GM12878 (cell line): ENCODE results near the gene NLRP6. TPM values are rescaled to one million over a fixed set of nuclear protein-coding genes. Genes with fewer than 3 reads are reported as not detected.

Source experiments
- ATAC-seq: fragments of 200-7000 bp; cut with Tn5 transposase; 3 replicates; pipeline ENCODE4 v1.9.1; 2020; ENCODE audit warnings: mild to moderate bottlenecking, moderate library complexity
- BruUV-seq: library from RNA; stranded (reverse); fragments of 400-500 nt; replicated peaks from 2 replicates; lab custom pipeline; 2021; lab: Mats Ljungman, UMichigan
- CTCF ChIA-PET: fragments of 300-600 bp; sonication (Branson Sonifier 250); formaldehyde crosslinking; extraction: SDS; loops from one replicate; lab custom pipeline; 2021; ENCODE audit warnings: inconsistent platforms; lab: Yijun Ruan, JAX
- POLR2A ChIA-PET: fragments of 350-600 bp; formaldehyde crosslinking; extraction: SDS; loops from one replicate; lab custom pipeline; 2021; ENCODE audit warnings: inconsistent platforms; lab: Charles Lee
- RAD21 ChIA-PET: fragments of 300-600 bp; sonication (Branson Sonifier 250); formaldehyde crosslinking; loops from one replicate; lab custom pipeline; 2023; ENCODE audit warnings: antibody characterized with exemption; ENCODE audit not compliant: unreplicated experiment; lab: Charles Lee
- SMC1A ChIA-PET: fragments of 300-600 bp; sonication (Branson Sonifier 250); formaldehyde crosslinking; loops from one replicate; lab custom pipeline; 2023; ENCODE audit not compliant: unreplicated experiment, uncharacterized antibody; lab: Charles Lee
- DNase-seq: peaks from one replicate; pipeline ENCODE4 v3.0.0-alpha.2; 2011; ENCODE audit warnings: low read depth, low spot score
- FAIRE-seq: peaks from 3 replicates; lab custom pipeline; 2011; peaks lifted over from hg19 to GRCh38; lab: Jason Lieb, UNC
- H2AFZ ChIP-seq: 2 replicates; pipeline ENCODE4 v1.6.0; 2011; ENCODE audit warnings: low read depth, low read length, control low read depth; ENCODE audit not compliant: control insufficient read depth
- H3K27ac ChIP-seq: 2 replicates; pipeline ENCODE4 v1.5.1; 2011; ENCODE audit warnings: control low read depth; ENCODE audit not compliant: control insufficient read depth, insufficient read depth
- H3K27me3 ChIP-seq, 2 experiments: replicated peaks in 1 of 2; 2 replicates each; pipeline versions ENCODE4 v1.6.0 to v1.6.1; 2011; ENCODE audit warnings: low read length in 1 of 2; ENCODE audit not compliant: control insufficient read depth in 2 of 2, insufficient read depth in 2 of 2
- H3K36me3 ChIP-seq, 2 experiments: 2 replicates each; pipeline ENCODE4 v1.5.1; 2011; ENCODE audit warnings: low read length in 1 of 2; ENCODE audit not compliant: control insufficient read depth in 2 of 2, insufficient read depth in 2 of 2
- H3K4me1 ChIP-seq: 2 replicates; pipeline ENCODE4 v1.6.1; 2011; ENCODE audit warnings: mild to moderate bottlenecking, low read length, moderate library complexity, mixed read lengths; ENCODE audit not compliant: control insufficient read depth, insufficient read depth
- H3K4me2 ChIP-seq: 2 replicates; pipeline ENCODE4 v1.6.0; 2011; ENCODE audit warnings: control low read depth; ENCODE audit not compliant: control insufficient read depth, insufficient read depth
- H3K4me3 ChIP-seq: fragments of 200-600 bp; sonication (generic); 2 replicates; pipeline ENCODE4 v1.5.1; 2016
- H3K79me2 ChIP-seq: 2 replicates; pipeline ENCODE4 v1.6.0; 2011; ENCODE audit warnings: low read length; ENCODE audit not compliant: control insufficient read depth, insufficient read depth
- H3K9ac ChIP-seq: 2 replicates; pipeline ENCODE4 v1.8.0; 2011; ENCODE audit warnings: low read length, control low read depth, mixed read lengths; ENCODE audit not compliant: control insufficient read depth, insufficient read depth
- H3K9me3 ChIP-seq: replicated peaks from 3 replicates; pipeline ENCODE4 v1.5.1; 2011; ENCODE audit warnings: mild to moderate bottlenecking, low read length; ENCODE audit not compliant: control insufficient read depth, insufficient read depth
- H4K20me1 ChIP-seq: 2 replicates; pipeline ENCODE4 v1.6.0; 2011; ENCODE audit not compliant: control insufficient read depth, insufficient read depth
- BHLHE40 ChIP-seq, 2 experiments: fragments of 450-650 bp in 1 of 2; IDR thresholded peaks; 2 replicates each; pipeline ENCODE4 v1.6.1; 2011 to 2017; ENCODE audit warnings: low read depth in 2 of 2, borderline replicate concordance in 1 of 2, improper control_type of control experiment in 1 of 2, low read length in 1 of 2, mild to moderate bottlenecking in 1 of 2
- CBFB ChIP-seq: IDR thresholded peaks from 2 replicates; pipeline ENCODE4 v1.6.1; 2016; ENCODE audit warnings: antibody characterized with exemption, low read depth
- CREM ChIP-seq: IDR thresholded peaks from 2 replicates; pipeline ENCODE4 v1.6.1; 2014; ENCODE audit warnings: antibody characterized with exemption, low read depth
- FOXM1 ChIP-seq: IDR thresholded peaks from 2 replicates; pipeline ENCODE4 v1.6.1; 2012; ENCODE audit warnings: low read depth, mild to moderate bottlenecking, inconsistent platforms, low read length, moderate library complexity
- RFX5 ChIP-seq: IDR thresholded peaks from 2 replicates; pipeline ENCODE4 v1.6.1; 2011; ENCODE audit warnings: low read depth, low read length, improper control_type of control experiment
- TCF12 ChIP-seq: IDR thresholded peaks from 2 replicates; pipeline ENCODE4 v1.6.1; 2011; ENCODE audit warnings: low read depth, mild to moderate bottlenecking, low read length
- USF1 ChIP-seq: IDR thresholded peaks from 2 replicates; pipeline ENCODE4 v1.6.1; 2011; ENCODE audit warnings: borderline replicate concordance, low read depth, mild to moderate bottlenecking, moderate library complexity, mixed read lengths, low read length; ENCODE audit not compliant: insufficient read depth; ENCODE audit errors: extremely low read length
- WGBS: methylation state at CpG from one replicate; pipeline ENCODE4 v1.1.6; 2016; ENCODE audit warnings: low lambda C conversion rate; ENCODE audit not compliant: insufficient replicate concordance, insufficient coverage; ENCODE audit errors: missing lambda C conversion rate; 5-methylcytosine and 5-hydroxymethylcytosine counted together
- in situ Hi-C: fragments of 300-500 bp; cut with MboI; formaldehyde crosslinking; loops from 9 replicates; pipeline ENCODE4 v1.14.3; 2018; ENCODE audit warnings: mixed read lengths
- intact Hi-C: fragments of 100-400 bp; cut with micrococcal nuclease; formaldehyde crosslinking; loops from one replicate; pipeline ENCODE4 v1.14.2; 2022; ENCODE audit not compliant: unreplicated experiment
- polyA plus RNA-seq, 11 experiments: library from polyadenylated mRNA; depleted of rRNA in 4 of 11; unstranded in 6 of 11; stranded (reverse) in 5 of 11; fragments of >200 nt; fragmentation: Nextera tagmentation in 4 of 11; fragmentation: Illumina TruSeq in 1 of 11; extraction: Ambion mirVana in 4 of 11; extraction: Trizol in 1 of 11; gene quantifications; 1 replicate in 1 of 11; 2 replicates in 10 of 11; pipeline versions ENCODE4 v1.2.1 to v1.2.3, GENCODE V29; 2011 to 2016; ENCODE audit warnings: inconsistent platforms in 2 of 11, missing spikeins in 2 of 11, low read depth in 1 of 11
- total RNA-seq, 4 experiments: library from RNA; depleted of rRNA in 3 of 4; stranded (reverse); fragments of >200 nt in 3 of 4; fragmentation: Illumina TruSeq in 1 of 4; extraction: Trizol in 1 of 4; gene quantifications; 2 replicates each; pipeline versions ENCODE4 v1.2.1 to v1.2.3, GENCODE V29; 2013 to 2021

Gene NLRP6
- total and polyA plus RNA-seq, 10 of the 15 experiments (the other 5 are each of a cell fraction or from before 2014, with no cell fraction given) = 0.03 to 0.11 TPM; not detected in 8

GRCh38 chr11:280706-281485 lies 2.7 kb downstream of the NLRP6 start:
- no peak overlapping the region for H2AFZ ChIP-seq
- H3K27me3 ChIP-seq = peaks cover 15 to 20% of the 10 kb centered on the region in 2 experiments
- H3K36me3 ChIP-seq = no peaks in the 10 kb centered on the region
- in situ Hi-C loops (no loop called here), intact Hi-C loops (no loop called here)
- no peaks in the 10 kb centered on the region for H4K20me1 ChIP-seq
- H3K9ac ChIP-seq = no peak overlapping the region
- ChIA-PET RAD21 (no interaction called here), POLR2A (no interaction called here), SMC1A (no interaction called here), CTCF (no interaction called here)
- no peaks in the 10 kb centered on the region; the same call in 2 of the 3 replicates for H3K9me3 ChIP-seq
- WGBS = 40% methylated on average over 79 of the region's 79 CpGs
- no TSS peak for BruUV-seq
- DNase-seq (no peak), FAIRE-seq (no peak), ATAC-seq (no peak)
- no peak overlapping the region for H3K4me2 ChIP-seq
- TF ChIP-seq TCF12 (no peak), RFX5 (no peak), CBFB (no peak), USF1 (no peak), FOXM1 (no peak), BHLHE40 (IDR thresholded peaks at IDR 0.05; ENCODE audit: borderline replicate concordance in 1 of 2, low read depth in 2 of 2, low read length in 1 of 2) (no peak), CREM (no peak)
- no peaks in the 10 kb centered on the region for H3K79me2 ChIP-seq
- no peaks in the 10 kb centered on the region; the same call in 1 of the 2 replicates for H3K4me1 ChIP-seq
- H3K27ac ChIP-seq = no peak overlapping the region
- H3K4me3 ChIP-seq = no peak overlapping the region
